SK-N-MC (cell line): Measurements from ENCODE around the gene MPHOSPH10.

Experiments used
- DNase-seq: peaks from one replicate; pipeline ENCODE4 v3.0.0-alpha.2; 2011; ENCODE audit warnings: low read depth, low spot score
- H3K27ac ChIP-seq: fragments of 200-600 bp; sonication (generic); 2 replicates; pipeline ENCODE4 v1.5.1; 2016; ENCODE audit warnings: mixed run types
- H3K36me3 ChIP-seq: fragments of 200-600 bp; sonication (generic); 2 replicates; pipeline ENCODE4 v1.6.1; 2017; ENCODE audit warnings: antibody characterized with exemption, low read length, mixed read lengths; ENCODE audit not compliant: insufficient read depth
- H3K4me3 ChIP-seq: fragments of 200-600 bp; sonication (generic); 2 replicates; pipeline ENCODE4 v1.5.1; 2016
- H3K9ac ChIP-seq: fragments of 200-600 bp; sonication (generic); 2 replicates; pipeline ENCODE4 v1.8.0; 2017; ENCODE audit warnings: mixed run types, mixed read lengths; ENCODE audit not compliant: insufficient read length
- H3K9me3 ChIP-seq: fragments of 200-600 bp; sonication (generic); 2 replicates; pipeline ENCODE4 v1.6.1; 2017; ENCODE audit warnings: low read depth, mild to moderate bottlenecking, antibody characterized with exemption, low read length, moderate library complexity, mixed read lengths
- EZH2 ChIP-seq: fragments of 200-600 bp; sonication (generic); IDR thresholded peaks from one replicate; pipeline ENCODE4 v1.6.1; 2017; ENCODE audit warnings: antibody characterized with exemption
- FOXP2 ChIP-seq: optimal IDR thresholded peaks from 2 replicates; pipeline ENCODE3; 2011; ENCODE audit warnings: mild to moderate bottlenecking, moderate library complexity; ENCODE audit not compliant: insufficient read depth; ENCODE audit errors: extremely low read length, control extremely low read depth
- POLR2AphosphoS5 ChIP-seq: IDR thresholded peaks from 2 replicates; pipeline ENCODE4 v1.6.1; 2012; ENCODE audit warnings: mild to moderate bottlenecking, low read depth, low read length, borderline replicate concordance

MPHOSPH10 gene

DNA sequence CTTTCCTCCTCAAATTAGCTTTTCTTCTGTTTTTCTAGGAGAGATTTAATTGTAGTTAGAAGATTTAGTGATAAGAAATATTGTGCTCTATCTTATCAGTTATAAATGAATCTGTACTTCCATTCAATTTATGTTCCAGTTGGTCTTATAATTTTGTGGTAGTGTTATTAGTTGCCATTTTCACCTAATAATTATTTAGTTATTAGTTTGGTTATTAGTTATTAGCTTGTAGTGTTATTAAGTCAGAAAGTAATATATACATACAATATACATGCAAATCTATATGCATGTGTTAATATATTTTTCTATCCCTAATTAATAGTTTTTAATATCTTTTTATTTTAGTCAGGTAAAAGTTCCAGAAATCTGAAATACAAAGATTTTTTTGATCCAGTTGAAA lies 3.2 kb downstream of the MPHOSPH10 start:
- H3K9ac ChIP-seq = no peak overlapping the region
- H3K4me3 ChIP-seq = no peak overlapping the region
- no peak for TF ChIP-seq POLR2AphosphoS5
- no peak for TF ChIP-seq EZH2
- no peak for TF ChIP-seq FOXP2
- H3K36me3 ChIP-seq = peaks cover 59% of the 10 kb centered on the region
- no peak overlapping the region for H3K27ac ChIP-seq
- H3K9me3 ChIP-seq = no peaks in the 10 kb centered on the region
- DNase-seq = no peak

DNA sequence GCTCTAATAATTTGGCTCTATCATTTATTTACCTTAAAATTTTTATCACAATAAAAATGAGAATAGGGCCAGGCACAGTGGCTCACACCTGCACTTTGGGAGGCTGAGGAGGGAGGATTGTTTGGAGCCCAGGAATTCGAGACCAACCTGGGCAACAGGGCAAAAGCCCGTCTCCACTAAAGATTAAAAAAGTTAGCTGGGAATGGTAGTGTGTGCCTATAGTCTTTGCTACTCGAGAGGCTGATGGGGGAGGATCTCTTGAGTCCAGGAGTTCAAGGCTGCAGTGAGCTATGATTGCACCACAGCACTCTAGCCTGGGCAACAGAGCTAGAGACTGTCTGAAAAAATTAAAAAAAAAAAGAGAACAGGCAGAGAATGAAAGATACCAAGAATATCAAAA lies 5.7 kb downstream of the MPHOSPH10 start:
- Histone ChIP-seq H3K9ac (no peak overlapping the region), H3K4me3 (no peak overlapping the region), H3K27ac (no peak overlapping the region), H3K9me3 (no peaks in the 10 kb centered on the region), H3K36me3 (peaks cover 82% of the 10 kb centered on the region)
- DNase-seq = no peak
- TF ChIP-seq POLR2AphosphoS5 (no peak), FOXP2 (no peak), EZH2 (no peak)

DNA sequence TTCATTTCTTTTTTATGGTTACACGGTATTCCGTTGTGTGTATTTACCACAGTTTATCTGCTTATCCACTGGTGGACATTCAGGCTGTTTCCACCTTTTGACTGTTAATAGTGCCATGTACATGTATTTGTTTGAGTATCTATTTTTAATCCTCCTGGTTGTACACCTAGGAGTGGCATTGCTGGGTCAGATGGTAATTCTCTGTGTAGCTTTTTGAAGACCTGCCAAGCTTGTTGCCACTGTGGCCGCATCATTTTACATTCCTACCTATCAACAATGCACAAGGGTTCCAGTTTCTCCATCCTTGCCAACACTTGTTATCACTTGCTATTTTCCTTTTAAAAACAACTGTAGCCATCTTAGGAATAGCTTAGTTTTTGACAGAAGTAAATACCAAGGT lies 13.3 kb downstream of the MPHOSPH10 start:
- H3K36me3 ChIP-seq = peaks cover 91% of the 10 kb centered on the region
- no peak overlapping the region for H3K4me3 ChIP-seq
- no peak overlapping the region for H3K27ac ChIP-seq
- no peak for DNase-seq
- TF ChIP-seq EZH2 (no peak), FOXP2 (no peak), POLR2AphosphoS5 (no peak)
- H3K9ac ChIP-seq = no peak overlapping the region
- no peaks in the 10 kb centered on the region for H3K9me3 ChIP-seq

DNA sequence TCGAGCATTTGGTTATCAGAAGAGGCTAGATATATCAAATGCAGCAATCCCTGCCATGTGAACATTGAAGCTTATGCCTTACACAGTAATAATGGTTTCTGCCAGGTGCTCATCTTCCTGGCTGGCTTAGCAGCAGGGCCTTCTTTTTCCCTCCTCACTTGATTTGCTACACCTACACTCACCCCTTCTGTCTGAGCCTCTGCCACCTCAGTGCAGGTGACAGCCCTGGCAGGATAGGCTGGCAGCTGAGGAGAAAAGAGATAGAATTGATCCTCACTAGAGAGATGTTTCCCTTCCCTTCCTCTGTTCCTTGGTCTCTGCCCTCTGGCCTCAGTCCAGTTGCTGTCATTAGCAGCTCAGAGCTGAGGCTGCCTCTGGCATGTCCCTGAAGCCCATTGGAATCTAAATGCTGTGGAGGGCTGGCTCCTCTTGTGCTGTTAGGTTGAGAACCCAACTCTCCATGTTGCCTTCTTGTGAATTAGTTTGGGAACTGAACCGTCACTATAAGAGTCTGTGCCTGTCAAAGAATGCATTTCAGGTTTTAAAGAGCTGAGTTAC lies 18.2 kb downstream of the MPHOSPH10 start:
- peaks cover 66% of the 10 kb centered on the region for H3K36me3 ChIP-seq

DNA sequence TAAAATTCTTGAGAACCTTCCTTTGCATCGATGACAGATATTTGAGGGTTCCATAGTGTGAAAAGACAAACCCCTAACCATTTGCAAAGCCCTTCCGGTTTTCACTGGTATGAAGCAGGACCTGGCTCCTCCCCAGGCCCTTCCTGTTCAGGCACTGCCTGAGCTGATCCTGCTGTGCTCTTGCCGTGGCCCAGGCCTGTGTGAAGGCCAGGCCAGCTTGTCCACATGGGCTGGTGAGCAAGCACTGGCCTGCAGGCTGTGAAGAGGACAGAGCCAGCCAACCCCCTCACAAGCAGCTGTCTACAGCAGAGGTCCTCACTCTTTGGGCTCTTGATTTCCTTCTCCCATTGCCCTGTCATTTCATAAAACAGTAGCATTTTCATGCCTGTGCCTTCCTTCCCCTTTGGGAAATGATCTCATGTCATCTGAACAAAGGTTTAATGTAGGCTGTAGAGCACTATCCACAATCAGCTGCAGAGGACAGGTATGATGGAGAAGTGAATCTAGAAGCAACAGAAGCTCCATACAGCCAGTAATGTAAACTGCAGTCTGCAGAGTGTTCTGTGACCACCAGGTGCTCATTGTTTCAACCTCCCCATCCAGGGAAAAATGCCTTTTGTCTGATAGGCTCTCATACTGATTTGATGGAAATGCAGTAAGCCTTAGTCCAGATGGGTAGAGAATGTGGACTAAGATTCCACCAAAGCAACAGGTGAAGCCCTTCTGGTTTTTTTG lies 19.8 kb downstream of the MPHOSPH10 start:
- no peak overlapping the region for H3K9ac ChIP-seq
- TF ChIP-seq EZH2 = no peak
- no peak for TF ChIP-seq FOXP2
- H3K9me3 ChIP-seq = no peaks in the 10 kb centered on the region
- no peak overlapping the region for H3K4me3 ChIP-seq
- peaks cover 49% of the 10 kb centered on the region for H3K36me3 ChIP-seq
- no peak overlapping the region for H3K27ac ChIP-seq
- DNase-seq = no peak

More for the DNA sequence above, 18.2 kb downstream of the MPHOSPH10 start:
- Histone ChIP-seq H3K27ac (no peak overlapping the region), H3K4me3 (no peak overlapping the region), H3K9me3 (no peaks in the 10 kb centered on the region), H3K9ac (no peak overlapping the region)
- no peak for DNase-seq
- TF ChIP-seq EZH2 = no peak
- TF ChIP-seq FOXP2 = no peak
- TF ChIP-seq POLR2AphosphoS5 = no peak

DNA sequence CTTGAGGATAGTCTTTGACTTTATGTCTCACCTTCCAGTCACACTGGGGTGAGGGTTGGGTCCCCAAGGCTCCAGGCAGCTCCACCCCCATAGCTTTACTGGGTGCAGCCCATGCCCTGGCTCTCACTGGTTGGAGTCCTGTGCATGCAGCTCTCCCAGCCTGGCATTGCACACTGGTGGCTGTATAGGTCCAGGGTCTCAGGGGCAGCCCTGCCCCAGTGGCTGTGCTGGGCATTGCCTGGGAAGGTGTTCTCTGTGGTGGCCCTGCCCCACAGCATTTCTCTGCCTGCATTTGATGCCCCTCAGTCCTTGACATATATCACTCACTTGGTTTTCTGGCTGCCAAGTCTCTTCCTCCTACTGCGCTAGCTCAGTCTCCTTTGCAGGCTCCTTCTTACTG lies 21.2 kb downstream of the MPHOSPH10 start:
- Histone ChIP-seq H3K9me3 (no peaks in the 10 kb centered on the region), H3K36me3 (peaks cover 36% of the 10 kb centered on the region), H3K9ac (no peak overlapping the region), H3K27ac (no peak overlapping the region), H3K4me3 (no peak overlapping the region)
- no peak for DNase-seq
- TF ChIP-seq POLR2AphosphoS5 (no peak), FOXP2 (no peak), EZH2 (no peak)

DNA sequence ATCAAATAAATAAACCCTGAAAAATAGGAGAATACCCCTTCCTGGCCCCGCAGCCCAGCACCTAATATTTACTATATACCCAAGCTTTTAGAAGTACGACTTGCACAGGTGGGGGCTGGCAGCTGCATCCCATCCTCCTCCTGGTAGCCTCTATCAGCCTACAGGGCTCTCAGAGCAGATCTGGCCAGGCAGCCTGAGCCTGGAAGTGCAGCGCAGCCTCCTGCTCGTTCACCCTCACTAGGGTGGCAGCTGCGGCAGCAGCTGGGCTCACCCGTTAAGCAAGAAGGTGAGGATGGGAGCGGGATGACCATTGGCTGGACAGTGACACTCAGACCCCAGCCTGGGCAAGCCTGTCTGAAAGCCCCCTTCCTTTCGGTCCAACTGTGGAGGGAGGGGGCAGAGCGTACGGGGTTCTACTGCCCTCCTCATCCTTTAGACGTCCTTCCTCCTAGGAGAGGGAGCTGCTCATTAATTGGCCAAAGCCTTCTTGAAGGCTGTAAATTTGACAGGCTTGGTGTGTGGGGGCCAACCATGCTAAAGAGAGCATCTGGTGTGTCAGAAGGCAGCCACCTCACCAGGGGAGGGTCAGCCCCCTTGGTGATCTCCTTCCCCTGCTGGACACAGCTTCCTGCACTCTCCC lies 23.3 kb downstream of the MPHOSPH10 start:
- Histone ChIP-seq H3K9ac (no peak overlapping the region), H3K9me3 (no peaks in the 10 kb centered on the region), H3K27ac (no peak overlapping the region), H3K36me3 (peaks cover 21% of the 10 kb centered on the region), H3K4me3 (no peak overlapping the region)
- DNase-seq = no peak
- TF ChIP-seq EZH2 = no peak
- no peak for TF ChIP-seq POLR2AphosphoS5
- TF ChIP-seq FOXP2 = no peak

DNA sequence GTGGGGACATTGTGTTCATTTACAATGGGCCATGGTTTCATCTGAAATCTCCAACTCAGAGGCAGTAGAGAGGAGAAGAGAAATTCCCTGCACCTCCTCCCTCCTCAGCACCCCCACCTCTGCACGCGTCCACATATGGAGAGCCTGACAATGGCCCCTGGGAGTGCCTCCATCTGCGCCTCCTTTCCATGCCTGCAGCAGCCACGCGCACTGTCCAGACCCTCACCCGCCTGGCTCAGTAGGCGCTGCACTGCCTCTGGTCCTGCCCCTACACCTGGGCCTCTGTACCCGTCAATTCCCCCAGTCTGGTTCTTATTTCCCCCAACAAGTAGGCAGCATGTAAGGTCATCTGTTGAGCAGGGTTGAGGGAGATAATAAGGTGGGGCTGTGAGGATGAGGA lies 23.8 kb downstream of the MPHOSPH10 start:
- H3K36me3 ChIP-seq = peaks cover 15% of the 10 kb centered on the region
- DNase-seq = no peak
- H3K27ac ChIP-seq = no peak overlapping the region
- no peak overlapping the region for H3K4me3 ChIP-seq
- no peak for TF ChIP-seq FOXP2
- no peak for TF ChIP-seq POLR2AphosphoS5
- TF ChIP-seq EZH2 = no peak
- no peak overlapping the region for H3K9ac ChIP-seq
- H3K9me3 ChIP-seq = no peaks in the 10 kb centered on the region
